HL-60 (cell line): ENCODE results near the gene RPRD1B.
A peak's percentile ranks its signal among the peaks of the same experiment; 100 is the strongest.

Source experiments
- DNase-seq, 2 experiments: peaks; one replicate each; pipeline ENCODE4 v3.0.0-alpha.2; 2010 to 2020; ENCODE audit warnings: low read depth in 1 of 2, low spot score in 1 of 2
- H3K27ac ChIP-seq: fragments of 250-450 bp; sonication (Bioruptor Pico); replicated peaks from 2 replicates; pipeline ENCODE4 v1.5.1; 2020; ENCODE audit warnings: mild to moderate bottlenecking, moderate library complexity
- H3K27me3 ChIP-seq: fragments of 250-450 bp; sonication (Bioruptor Pico); 2 replicates; pipeline ENCODE4 v1.5.1; 2021; ENCODE audit warnings: mild to moderate bottlenecking, moderate library complexity; ENCODE audit not compliant: insufficient read depth, poor library complexity, severe bottlenecking
- H3K4me3 ChIP-seq: replicated peaks from 2 replicates; pipeline ENCODE4 v1.5.1; 2011; ENCODE audit warnings: mild to moderate bottlenecking, control low read depth, low read length; ENCODE audit not compliant: insufficient read depth
- GABPA ChIP-seq: IDR thresholded peaks from 2 replicates; pipeline ENCODE4 v1.6.1; 2012; ENCODE audit warnings: low read depth
- POLR2AphosphoS5 ChIP-seq: IDR thresholded peaks from 2 replicates; pipeline ENCODE4 v1.6.1; 2012; ENCODE audit warnings: low read depth
- SPI1 ChIP-seq: IDR thresholded peaks from 2 replicates; pipeline ENCODE4 v1.6.1; 2012; ENCODE audit warnings: low read depth, mild to moderate bottlenecking, borderline replicate concordance
- TF ChIP-seq, protein P1 (sequence below): IDR thresholded peaks from one replicate; pipeline ENCODE4 v1.5.1; 2011; ENCODE audit warnings: low read length, control low read depth, inconsistent platforms; ENCODE audit not compliant: insufficient read depth
- TF ChIP-seq, protein P2 (sequence below): IDR thresholded peaks from 2 replicates; pipeline ENCODE4 v1.6.1; 2012; ENCODE audit warnings: low read depth; ENCODE audit not compliant: insufficient replicate concordance

Gene RPRD1B

DNA sequence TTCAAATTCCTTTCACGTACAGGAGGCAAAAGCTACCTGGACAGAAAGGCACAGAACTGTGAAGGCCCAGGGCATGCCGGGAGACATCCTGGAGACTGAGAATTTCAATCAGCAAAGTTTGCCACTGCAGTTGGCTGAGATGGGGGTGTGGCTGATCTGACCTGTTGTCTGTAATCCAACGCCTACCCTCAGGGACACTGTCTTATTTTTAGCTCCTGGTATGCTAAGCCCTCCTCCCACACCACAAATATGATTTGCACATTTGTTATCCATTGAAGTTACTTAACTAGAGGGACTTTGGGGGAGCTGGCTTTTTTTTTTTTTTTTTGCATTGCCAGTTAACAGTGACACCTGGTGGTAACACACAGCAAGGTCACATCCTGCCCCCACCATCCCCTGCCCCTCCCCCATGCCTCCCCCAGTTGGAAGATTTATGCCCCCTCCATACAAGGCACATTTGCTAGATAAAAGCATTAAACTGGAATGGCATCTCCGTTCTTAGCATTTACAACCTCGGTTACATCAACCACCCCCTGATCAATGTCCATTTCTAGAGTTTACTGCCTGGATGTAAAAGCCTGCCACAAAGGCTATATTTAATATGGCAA, 40.6 kb upstream of the RPRD1B start:
- DNase-seq, result peak in 1 of 2 experiments; percentile 25
- Histone ChIP-seq H3K27me3 (no peaks in the 10 kb centered on the region), H3K4me3 (no peak overlapping the region), H3K27ac (no peak overlapping the region)
- TF ChIP-seq, protein P1, sequence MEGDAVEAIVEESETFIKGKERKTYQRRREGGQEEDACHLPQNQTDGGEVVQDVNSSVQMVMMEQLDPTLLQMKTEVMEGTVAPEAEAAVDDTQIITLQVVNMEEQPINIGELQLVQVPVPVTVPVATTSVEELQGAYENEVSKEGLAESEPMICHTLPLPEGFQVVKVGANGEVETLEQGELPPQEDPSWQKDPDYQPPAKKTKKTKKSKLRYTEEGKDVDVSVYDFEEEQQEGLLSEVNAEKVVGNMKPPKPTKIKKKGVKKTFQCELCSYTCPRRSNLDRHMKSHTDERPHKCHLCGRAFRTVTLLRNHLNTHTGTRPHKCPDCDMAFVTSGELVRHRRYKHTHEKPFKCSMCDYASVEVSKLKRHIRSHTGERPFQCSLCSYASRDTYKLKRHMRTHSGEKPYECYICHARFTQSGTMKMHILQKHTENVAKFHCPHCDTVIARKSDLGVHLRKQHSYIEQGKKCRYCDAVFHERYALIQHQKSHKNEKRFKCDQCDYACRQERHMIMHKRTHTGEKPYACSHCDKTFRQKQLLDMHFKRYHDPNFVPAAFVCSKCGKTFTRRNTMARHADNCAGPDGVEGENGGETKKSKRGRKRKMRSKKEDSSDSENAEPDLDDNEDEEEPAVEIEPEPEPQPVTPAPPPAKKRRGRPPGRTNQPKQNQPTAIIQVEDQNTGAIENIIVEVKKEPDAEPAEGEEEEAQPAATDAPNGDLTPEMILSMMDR, result peak; percentile 12
- no peak for TF ChIP-seq POLR2AphosphoS5

DNA sequence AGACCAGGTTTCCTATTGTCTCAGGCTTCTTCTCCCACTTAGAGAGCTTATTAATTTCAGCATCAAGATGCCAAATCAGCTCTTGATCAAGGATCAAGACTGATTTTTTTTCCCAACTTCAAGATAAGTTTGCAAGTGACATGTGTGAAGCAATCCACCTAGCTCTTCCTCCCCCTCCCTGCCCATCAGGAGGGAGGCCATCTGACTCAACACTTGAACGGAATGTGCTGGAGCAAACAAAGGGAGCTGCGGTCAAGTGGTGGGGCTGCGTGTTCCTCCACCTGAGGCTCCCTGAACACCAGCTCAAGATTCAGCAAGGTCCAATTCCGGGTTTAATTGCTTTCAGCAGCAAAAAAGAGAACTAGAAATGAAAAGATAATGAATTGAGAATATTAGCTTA, 39.0 kb upstream of the RPRD1B start:
- TF ChIP-seq, protein P1, result no peak
- TF ChIP-seq SPI1 (no peak), POLR2AphosphoS5 (no peak), GABPA (no peak)
- TF ChIP-seq, protein P2, sequence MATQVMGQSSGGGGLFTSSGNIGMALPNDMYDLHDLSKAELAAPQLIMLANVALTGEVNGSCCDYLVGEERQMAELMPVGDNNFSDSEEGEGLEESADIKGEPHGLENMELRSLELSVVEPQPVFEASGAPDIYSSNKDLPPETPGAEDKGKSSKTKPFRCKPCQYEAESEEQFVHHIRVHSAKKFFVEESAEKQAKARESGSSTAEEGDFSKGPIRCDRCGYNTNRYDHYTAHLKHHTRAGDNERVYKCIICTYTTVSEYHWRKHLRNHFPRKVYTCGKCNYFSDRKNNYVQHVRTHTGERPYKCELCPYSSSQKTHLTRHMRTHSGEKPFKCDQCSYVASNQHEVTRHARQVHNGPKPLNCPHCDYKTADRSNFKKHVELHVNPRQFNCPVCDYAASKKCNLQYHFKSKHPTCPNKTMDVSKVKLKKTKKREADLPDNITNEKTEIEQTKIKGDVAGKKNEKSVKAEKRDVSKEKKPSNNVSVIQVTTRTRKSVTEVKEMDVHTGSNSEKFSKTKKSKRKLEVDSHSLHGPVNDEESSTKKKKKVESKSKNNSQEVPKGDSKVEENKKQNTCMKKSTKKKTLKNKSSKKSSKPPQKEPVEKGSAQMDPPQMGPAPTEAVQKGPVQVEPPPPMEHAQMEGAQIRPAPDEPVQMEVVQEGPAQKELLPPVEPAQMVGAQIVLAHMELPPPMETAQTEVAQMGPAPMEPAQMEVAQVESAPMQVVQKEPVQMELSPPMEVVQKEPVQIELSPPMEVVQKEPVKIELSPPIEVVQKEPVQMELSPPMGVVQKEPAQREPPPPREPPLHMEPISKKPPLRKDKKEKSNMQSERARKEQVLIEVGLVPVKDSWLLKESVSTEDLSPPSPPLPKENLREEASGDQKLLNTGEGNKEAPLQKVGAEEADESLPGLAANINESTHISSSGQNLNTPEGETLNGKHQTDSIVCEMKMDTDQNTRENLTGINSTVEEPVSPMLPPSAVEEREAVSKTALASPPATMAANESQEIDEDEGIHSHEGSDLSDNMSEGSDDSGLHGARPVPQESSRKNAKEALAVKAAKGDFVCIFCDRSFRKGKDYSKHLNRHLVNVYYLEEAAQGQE, result no peak
- no peak overlapping the region for H3K27ac ChIP-seq
- DNase-seq, result no peak
- no peaks in the 10 kb centered on the region for H3K27me3 ChIP-seq
- no peak overlapping the region for H3K4me3 ChIP-seq

DNA sequence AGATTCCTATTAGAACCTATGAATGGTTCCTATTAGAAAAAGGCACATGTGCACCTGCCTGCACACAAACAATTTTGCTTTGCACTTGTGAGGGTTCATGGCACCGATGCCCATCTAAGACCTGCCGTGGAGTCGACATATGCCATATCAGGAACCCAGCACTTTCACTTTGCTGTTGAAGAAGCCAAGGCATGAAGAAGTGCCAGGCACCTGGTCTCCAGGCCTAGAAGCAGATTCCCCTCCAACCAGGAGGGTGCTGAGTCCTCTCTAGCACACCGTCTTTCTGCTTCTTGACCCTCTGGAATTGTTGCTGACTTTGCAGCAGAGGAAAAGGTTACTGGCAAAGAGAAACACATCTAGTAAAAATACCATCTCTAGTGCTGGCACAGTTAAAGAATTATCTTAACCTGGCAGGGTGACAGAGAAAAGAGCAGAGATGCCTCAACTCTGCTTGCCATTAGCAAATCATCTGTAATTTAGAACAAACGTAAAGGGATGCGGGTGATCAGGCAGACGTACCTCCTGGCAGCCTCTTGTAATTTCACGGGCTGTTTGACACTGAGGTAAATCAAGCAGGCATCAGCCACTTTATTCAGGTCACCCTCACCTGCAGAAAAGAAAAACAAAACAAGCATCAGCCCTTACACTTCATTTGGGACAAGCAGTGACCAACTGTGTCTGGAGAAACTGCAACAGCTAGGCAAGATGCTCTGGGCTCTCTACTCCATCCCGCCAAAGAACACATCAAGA, 37.5 kb upstream of the RPRD1B start:
- H3K27me3 ChIP-seq, result no peaks in the 10 kb centered on the region
- H3K4me3 ChIP-seq, result no peak overlapping the region
- TF ChIP-seq POLR2AphosphoS5 (no peak), SPI1 (no peak), GABPA (no peak)
- TF ChIP-seq, protein P2, result no peak
- TF ChIP-seq, protein P1, result no peak
- H3K27ac ChIP-seq, result no peak overlapping the region
- no peak for DNase-seq
